Mucosa of descending colon (tissue), 3 donors: ENCODE results near the gene EMC10. TPM values are rescaled to one million over a fixed set of nuclear protein-coding genes. Genes with fewer than 3 reads are reported as not detected.
"Not testable (repeated sequence)": the region's sequence is repeated elsewhere in the genome, so short reads cannot be mapped to it uniquely, and the experiment has no call there.

Experiments used
- ATAC-seq: fragments of 200-7000 bp; cut with Tn5 transposase; one replicate; pipeline ENCODE4 v1.9.1; 2020; ENCODE audit warnings: mild to moderate bottlenecking, moderate library complexity
- DNase-seq, 3 donors: peaks; one replicate each; pipeline ENCODE4 v3.0.0-alpha.2; 2020
- H3K36me3 ChIP-seq: fragments of 200-600 bp; one replicate; pipeline ENCODE4 v1.8.0; 2021; ENCODE audit warnings: low read depth, mild to moderate bottlenecking
- H3K4me1 ChIP-seq: fragments of 200-600 bp; one replicate; pipeline ENCODE4 v1.8.0; 2021; ENCODE audit warnings: low read depth, mild to moderate bottlenecking
- H3K4me3 ChIP-seq: fragments of 200-600 bp; one replicate; pipeline ENCODE4 v1.8.0; 2021; ENCODE audit warnings: mild to moderate bottlenecking
- H3K9me3 ChIP-seq: fragments of 200-600 bp; one replicate; pipeline ENCODE4 v1.8.0; 2021; ENCODE audit warnings: mild to moderate bottlenecking
- CTCF ChIP-seq: fragments of 200-600 bp; IDR thresholded peaks from one replicate; pipeline ENCODE4 v1.8.0; 2022; ENCODE audit warnings: antibody characterized with exemption, mild to moderate bottlenecking
- intact Hi-C, 2 donors: fragments of 100-400 bp; cut with DNase I in 1 of 2; cut with micrococcal nuclease in 1 of 2; formaldehyde crosslinking; loops; one replicate each; pipeline versions ENCODE4 v1.11.0 to v1.11.1; 2022; cut with DNase I, micrococcal nuclease
- total RNA-seq, 3 donors: library from RNA; stranded (reverse); fragmentation: NEBNext Ultra II Directional in 2 of 3; extraction: Animal tissue kit (Norgen Biotek cat#: 25700) in 2 of 3; gene quantifications; one replicate each; pipeline versions ENCODE4 v1.2.1 to v1.2.4, GENCODE V29; 2021 to 2023
- donor health status: DM: no; HTN: no; CAD: no; lungs with moderate emphysema.
- donor health status: DM: no; HTN: no; CAD: no.
- donor health status: DM: no; HTN: yes; CAD: no.

Gene EMC10
- total RNA-seq, 3 donors from 2014 or later, result 79.6 to 121 (median 108) TPM

- Histone ChIP-seq H3K9me3 (no peaks in the 10 kb centered on the region), H3K4me1 (no peaks in the 10 kb centered on the region), H3K36me3 (no peaks in the 10 kb centered on the region), H3K4me3 (no peak overlapping the region)
- DNase-seq, result no peak
- no peak for ATAC-seq
- TF ChIP-seq CTCF, result no peak
- intact Hi-C loops, result no loop called here
These were observed 46.6 kb downstream of the EMC10 start for GRCh38 chr19:50522881-50523280.

GRCh38 chr19:50528052-50528451 lies 51.7 kb downstream of the EMC10 start:
- DNase-seq, H3K9me3 ChIP-seq, ATAC-seq, H3K4me3 ChIP-seq, H3K4me1 ChIP-seq, intact Hi-C loops, H3K36me3 ChIP-seq: not testable (repeated sequence)

- DNase-seq, result no peak
- Histone ChIP-seq H3K36me3 (no peaks in the 10 kb centered on the region), H3K4me3 (no peak overlapping the region), H3K4me1 (no peaks in the 10 kb centered on the region), H3K9me3 (peaks cover 6% of the 10 kb centered on the region)
- intact Hi-C loops, result no loop called here
- no peak for ATAC-seq
- no peak for TF ChIP-seq CTCF
These were observed 54.9 kb downstream of the EMC10 start for GRCh38 chr19:50531171-50531612.

GRCh38 chr19:50532952-50533351 lies 56.6 kb downstream of the EMC10 start:
- intact Hi-C loops, result no loop called here
- Histone ChIP-seq H3K4me1 (no peaks in the 10 kb centered on the region), H3K9me3 (peaks cover 6% of the 10 kb centered on the region), H3K36me3 (no peaks in the 10 kb centered on the region), H3K4me3 (no peak overlapping the region)
- ATAC-seq (no peak), DNase-seq (no peak)
- TF ChIP-seq CTCF, result no peak

- no peaks in the 10 kb centered on the region for H3K4me1 ChIP-seq
- TF ChIP-seq CTCF, result no peak
- intact Hi-C loops, result no loop called here
- DNase-seq, result no peak
- no peaks in the 10 kb centered on the region for H3K36me3 ChIP-seq
- peaks cover 6% of the 10 kb centered on the region for H3K9me3 ChIP-seq
- no peak overlapping the region for H3K4me3 ChIP-seq
- no peak for ATAC-seq
These were observed 58.2 kb downstream of the EMC10 start for GRCh38 chr19:50534478-50534877.

GRCh38 chr19:50535672-50536187 lies 59.4 kb downstream of the EMC10 start:
- Histone ChIP-seq H3K9me3 (peaks cover 6% of the 10 kb centered on the region), H3K4me3 (no peak overlapping the region), H3K36me3 (no peaks in the 10 kb centered on the region), H3K4me1 (no peaks in the 10 kb centered on the region)
- intact Hi-C loops, result no loop called here
- no peak for TF ChIP-seq CTCF
- ATAC-seq, result no peak
- no peak for DNase-seq
